SK-N-SH (cell line): ENCODE measurements around the gene ADCY10.

Source experiments
- CTCF ChIP-seq: fragments of 200-600 bp; sonication (generic); IDR thresholded peaks from 2 replicates; pipeline ENCODE4 v1.6.1; 2017; ENCODE audit warnings: antibody characterized with exemption, mild to moderate bottlenecking, moderate library complexity
- EP300 ChIP-seq, 2 experiments: IDR thresholded peaks; 2 replicates each; pipeline versions ENCODE4 v1.4.0 to v1.6.1; 2012; ENCODE audit warnings: borderline replicate concordance in 1 of 2, low read depth in 1 of 2, low read length in 1 of 2
- MEF2A ChIP-seq: IDR thresholded peaks from 2 replicates; pipeline ENCODE4 v1.4.0; 2012; ENCODE audit warnings: low read depth, borderline replicate concordance
- POLR2AphosphoS5 ChIP-seq: IDR thresholded peaks from 2 replicates; pipeline ENCODE4 v1.6.1; 2012; ENCODE audit warnings: low read depth, low read length
- RXRA ChIP-seq: IDR thresholded peaks from 2 replicates; pipeline ENCODE4 v1.4.0; 2012; ENCODE audit warnings: low read depth, mild to moderate bottlenecking, borderline replicate concordance
- SMC3 ChIP-seq: IDR thresholded peaks from 2 replicates; pipeline ENCODE4 v1.6.1; 2012; ENCODE audit warnings: low read depth, low read length, improper control_type of control experiment
- TAF1 ChIP-seq: IDR thresholded peaks from 2 replicates; pipeline ENCODE4 v1.6.1; 2012; ENCODE audit warnings: low read depth, mild to moderate bottlenecking, low read length, moderate library complexity, borderline replicate concordance

GRCh38 chr1:167824163-167824794, 89.7 kb downstream of the ADCY10 start:
- TF ChIP-seq POLR2AphosphoS5 = no peak
- no peak for TF ChIP-seq EP300 (IDR thresholded peaks at IDR 0.05; ENCODE audit: borderline replicate concordance in 1 of 2, low read depth in 1 of 2, low read length in 1 of 2)
- no peak for TF ChIP-seq TAF1
- TF ChIP-seq CTCF = no peak
- no peak for TF ChIP-seq RXRA
- TF ChIP-seq MEF2A = no peak
- TF ChIP-seq SMC3 = no peak
